Testis (tissue), 2 donors: ENCODE measurements around the gene ADK.

Experiments
- CTCF ChIP-seq, 3 experiments: fragments of 450-650 bp in 2 of 3; fragments of 200-600 bp in 1 of 3; sonication (generic) in 1 of 3; IDR thresholded peaks; one replicate each; pipeline ENCODE4 v1.5.1; 2016 to 2019; ENCODE audit warnings: antibody characterized with exemption in 3 of 3, mild to moderate bottlenecking in 2 of 3, moderate library complexity in 1 of 3
- POLR2A ChIP-seq: fragments of 450-650 bp; IDR thresholded peaks from one replicate; pipeline ENCODE4 v1.6.1; 2017; ENCODE audit warnings: antibody characterized with exemption, mild to moderate bottlenecking, moderate library complexity

GRCh38 chr10:74213019-74213418, 62.0 kb downstream of the ADK start:
- TF ChIP-seq POLR2A (no peak), CTCF (IDR thresholded peaks at IDR 0.05) (no peak)
